HG03103 (cell line): ENCODE data around the gene YWHAQ.

Source experiments
- ATAC-seq: cut with Tn5 transposase; IDR thresholded peaks from one replicate; pipeline ENCODE4 v1.9.1; 2021; ENCODE audit warnings: low read depth; ENCODE audit not compliant: unreplicated experiment

Gene YWHAQ

DNA sequence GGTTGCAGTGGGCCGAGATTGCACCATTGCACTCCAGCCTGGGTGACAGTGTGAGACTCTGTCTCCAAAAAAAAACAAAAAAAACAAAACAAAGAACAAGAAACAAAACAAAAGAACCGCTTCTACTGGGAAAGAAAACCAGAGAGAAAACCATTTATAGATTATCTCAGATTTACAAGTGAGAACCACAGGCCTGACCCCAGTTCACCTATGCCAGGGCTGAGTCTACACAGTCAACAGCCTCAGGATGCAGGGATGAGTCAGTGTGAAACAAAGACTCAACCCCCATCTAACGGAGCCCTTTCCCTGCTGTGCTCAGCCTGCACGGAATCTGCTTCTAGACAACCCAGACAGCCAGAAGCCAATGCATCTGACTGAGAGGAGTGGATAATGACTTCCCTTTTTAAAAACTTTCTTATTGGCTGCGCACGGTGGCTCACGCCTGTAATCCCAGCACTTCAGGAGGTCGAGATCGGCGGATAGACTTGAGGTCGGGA lies 25.5 kb upstream of the YWHAQ start:
- peak; percentile 77 for ATAC-seq

- ATAC-seq, result no peak
Observed at GRCh38 chr2:9655441-9656269, 24.9 kb upstream of the YWHAQ start.

DNA sequence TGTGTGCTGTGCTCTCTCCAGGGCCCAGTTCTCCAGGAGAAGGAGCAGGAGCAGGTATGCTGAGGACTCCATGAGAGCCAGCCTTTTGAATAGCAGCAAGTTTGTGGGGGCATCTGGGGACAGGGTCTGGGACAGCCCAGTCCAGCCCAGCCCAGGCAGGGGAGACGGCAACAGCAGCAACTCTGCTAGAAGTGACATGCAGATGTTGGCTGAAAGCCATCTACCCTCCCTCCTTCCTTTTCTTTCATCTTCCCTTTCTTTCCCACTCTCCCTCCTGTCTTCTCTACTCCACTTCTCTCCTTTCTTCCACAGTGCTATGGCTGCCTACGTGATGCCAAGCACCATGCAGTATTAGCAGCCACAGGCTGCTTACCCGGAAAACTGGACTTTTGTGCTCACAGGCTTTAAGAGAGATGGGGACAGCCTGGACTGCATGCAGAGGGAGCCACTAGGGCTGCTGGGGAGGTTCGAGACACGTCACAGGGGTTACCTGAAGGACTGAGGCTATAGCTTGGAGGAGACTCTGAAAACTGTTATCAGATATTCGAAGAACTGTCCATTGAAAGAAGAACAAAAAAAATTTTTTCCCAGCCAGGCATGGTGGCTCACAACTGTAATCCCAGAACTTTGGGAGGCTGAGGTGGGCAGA lies 23.8 kb upstream of the YWHAQ start:
- ATAC-seq, result no peak

GRCh38 chr2:9653485-9654271 lies 22.9 kb upstream of the YWHAQ start:
- no peak for ATAC-seq

- ATAC-seq, result no peak
Observed at GRCh38 chr2:9652898-9653479, 22.2 kb upstream of the YWHAQ start.

DNA sequence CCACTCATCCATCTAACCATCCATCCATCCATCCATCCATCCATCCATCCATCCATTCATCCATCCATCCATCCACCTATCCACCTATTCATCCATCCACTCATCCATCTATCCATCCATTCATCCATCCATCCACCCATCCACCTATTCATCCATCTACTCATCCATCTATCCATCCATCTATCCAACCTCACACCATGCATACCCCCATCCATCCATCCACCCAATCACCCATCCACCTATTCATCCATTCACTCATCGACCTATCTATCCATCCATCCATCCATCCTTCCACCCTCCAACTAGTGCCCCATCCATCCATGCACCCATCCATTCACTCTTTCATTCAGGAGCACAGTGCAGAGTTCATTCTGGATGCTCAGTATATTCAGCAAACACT lies 21.5 kb upstream of the YWHAQ start:
- ATAC-seq, result no peak

DNA sequence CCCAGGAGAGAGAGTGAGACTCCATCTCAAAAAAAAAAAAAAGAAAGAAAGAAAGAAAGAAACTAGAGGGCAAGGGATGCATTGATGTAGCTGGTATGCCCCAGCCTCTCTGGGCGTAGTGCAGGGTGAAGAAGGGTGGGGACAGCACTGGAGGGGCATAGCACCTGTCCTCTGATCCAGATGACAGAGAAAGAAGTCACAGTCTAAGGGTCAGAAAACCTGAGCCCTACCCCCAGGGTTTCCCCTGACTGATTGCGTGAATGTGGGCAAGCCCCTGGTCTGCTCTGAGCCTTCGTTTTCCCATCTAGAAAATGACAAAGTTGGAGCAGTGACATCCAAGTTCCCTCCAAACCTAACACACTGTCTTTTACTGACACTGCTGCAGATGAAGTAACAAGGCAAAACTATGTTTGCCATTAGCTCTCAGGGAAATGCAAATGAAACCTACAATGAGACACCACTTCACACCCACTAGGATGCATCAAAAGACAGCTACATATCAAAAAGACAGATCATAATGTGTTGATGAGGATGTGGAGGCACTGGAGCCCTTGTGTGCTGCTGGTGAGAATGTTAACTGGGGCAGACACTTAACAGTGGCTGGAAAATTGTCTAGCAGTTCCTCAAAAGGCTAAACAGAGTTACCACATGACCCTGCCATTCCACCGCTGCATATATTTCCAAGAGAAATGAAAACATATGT lies 19.5 kb upstream of the YWHAQ start:
- ATAC-seq, result no peak

- no peak for ATAC-seq
Observed at GRCh38 chr2:9649261-9649660, 18.5 kb upstream of the YWHAQ start.

DNA sequence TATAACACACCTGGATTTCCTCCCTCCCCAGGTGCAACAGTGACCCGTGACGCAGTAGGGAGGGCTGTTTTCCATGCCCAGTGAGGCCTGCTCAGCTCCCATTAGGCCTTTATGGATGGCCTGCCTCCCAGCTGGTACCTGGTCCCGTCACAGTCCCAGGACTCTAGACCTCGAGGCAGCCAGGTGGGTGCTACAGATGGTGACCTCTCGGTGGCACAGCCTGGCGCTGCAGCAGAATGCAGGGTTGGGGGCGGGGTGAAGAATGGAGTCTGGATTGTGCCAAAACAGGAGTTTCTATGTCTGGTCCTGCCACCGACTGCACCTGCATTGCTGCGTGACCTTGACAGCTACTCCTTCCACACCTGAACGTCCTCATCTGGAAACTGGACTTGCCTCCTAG lies 18.0 kb upstream of the YWHAQ start:
- no peak for ATAC-seq

- no peak for ATAC-seq
Observed at GRCh38 chr2:9647884-9648283, 17.1 kb upstream of the YWHAQ start.

GRCh38 chr2:9646196-9647030 lies 15.6 kb upstream of the YWHAQ start:
- no peak for ATAC-seq

DNA sequence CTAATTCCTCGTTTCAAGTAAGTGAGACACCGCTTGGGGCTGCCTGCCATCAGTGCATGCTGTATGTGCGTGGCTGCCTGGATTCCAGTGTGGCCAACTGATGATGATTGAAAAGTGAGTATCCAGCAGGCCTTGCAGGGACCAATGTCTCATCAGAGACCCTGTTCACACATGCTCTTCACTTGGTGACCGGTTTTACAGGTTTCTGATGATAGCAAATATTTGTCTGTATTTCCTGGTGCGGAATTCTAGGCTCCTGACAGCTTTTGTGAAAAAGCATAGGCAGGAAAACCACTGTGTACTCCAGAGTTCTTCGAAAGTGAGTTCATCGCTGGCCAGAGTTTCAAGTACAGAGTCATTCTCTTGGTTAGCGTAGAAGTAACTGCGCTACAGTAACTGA lies 13.8 kb upstream of the YWHAQ start:
- ATAC-seq, result no peak

- ATAC-seq, result no peak
Observed at GRCh38 chr2:9644021-9644420, 13.2 kb upstream of the YWHAQ start.

GRCh38 chr2:9641641-9642040 lies 10.8 kb upstream of the YWHAQ start:
- no peak for ATAC-seq

DNA sequence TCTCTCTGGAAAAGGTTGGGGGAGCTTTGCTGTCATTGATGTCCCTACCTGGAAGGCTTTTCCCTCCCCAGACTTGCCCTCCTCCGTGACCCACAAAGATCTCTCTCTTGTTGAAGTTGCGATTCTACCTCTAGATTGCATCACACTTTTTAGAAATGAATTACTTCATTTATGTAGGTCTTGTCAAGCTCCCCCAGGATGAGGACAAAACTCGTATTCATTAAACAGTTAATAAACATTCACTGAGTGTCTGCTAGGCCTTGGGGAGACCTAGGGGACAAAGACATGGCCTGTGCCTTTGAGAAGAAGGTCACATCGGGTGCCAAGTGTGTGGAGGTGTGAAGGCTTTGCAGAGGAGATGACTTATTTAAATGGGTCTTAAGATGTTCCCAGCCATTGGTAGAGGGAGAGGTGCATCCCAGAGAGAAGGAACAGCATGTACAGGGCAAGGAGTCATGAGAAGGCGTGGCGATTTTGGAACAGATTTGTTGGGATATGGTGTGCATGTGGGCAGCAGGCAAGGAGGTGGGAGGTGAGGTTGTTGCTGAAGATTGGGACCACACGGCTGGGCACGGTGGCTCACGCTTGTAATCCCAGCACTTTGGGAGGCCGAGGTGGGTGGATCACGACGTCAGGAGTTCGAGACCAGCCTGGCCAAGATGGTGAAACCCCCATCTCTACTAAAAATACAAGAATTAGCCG lies 9.8 kb upstream of the YWHAQ start:
- no peak for ATAC-seq

DNA sequence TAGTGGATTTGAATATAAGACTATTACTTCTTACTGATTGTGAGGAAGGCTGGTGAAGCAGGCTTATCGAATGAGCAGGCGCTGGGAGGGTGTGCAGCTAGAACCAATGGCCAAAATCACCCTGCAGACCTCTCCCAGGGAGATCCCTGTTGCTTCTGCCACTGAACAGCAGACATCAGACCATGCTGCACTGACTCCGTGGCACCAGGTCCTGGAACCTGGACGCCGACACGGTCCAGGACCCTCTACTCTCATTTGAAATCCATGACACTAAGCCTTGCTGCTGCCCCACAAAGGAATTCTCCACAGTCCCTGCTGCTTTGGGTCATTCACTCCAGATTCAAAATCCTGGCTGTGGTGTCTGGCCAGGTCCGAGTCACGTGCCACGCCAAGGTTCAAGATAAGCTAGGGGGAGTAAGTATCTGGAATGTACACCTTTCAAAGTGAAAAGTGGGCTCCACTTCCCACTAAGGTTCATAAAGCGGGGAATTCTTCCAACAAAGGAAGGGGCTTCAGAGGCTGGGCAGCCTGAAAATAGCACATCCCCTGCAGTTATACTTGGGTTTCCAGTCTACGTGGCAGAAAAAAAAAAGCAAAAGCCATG lies 9.0 kb upstream of the YWHAQ start:
- no peak for ATAC-seq

DNA sequence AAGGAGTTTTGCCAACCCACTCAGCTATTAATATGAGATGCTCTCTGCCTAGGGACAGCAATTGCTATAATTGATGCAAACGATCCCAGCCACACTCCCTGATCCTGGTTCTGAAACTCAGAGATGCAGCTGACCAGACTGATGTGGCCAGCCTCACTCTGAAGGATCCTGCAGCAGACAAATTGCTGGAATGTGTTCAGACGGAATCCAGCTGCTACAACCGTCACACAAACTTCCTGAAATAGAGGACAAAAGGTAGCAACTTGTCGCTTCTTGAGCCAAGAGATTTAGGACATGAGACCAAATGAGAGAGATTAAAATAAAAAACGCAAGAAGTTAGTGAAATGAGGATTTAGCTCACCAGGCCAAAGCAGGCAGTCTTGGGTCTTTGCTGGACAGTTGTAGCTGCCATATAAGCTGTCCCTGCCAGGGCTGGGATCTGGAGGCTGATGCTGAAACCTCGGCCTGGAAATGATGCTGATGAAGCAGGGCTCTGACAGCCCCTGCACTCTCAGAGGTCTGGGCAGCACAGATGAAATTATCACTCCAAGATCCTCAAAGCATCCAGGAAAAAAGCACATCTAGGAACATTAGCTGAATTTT lies 8.3 kb upstream of the YWHAQ start:
- ATAC-seq, result no peak

- ATAC-seq, result no peak
Observed at GRCh38 chr2:9638532-9638931, 7.7 kb upstream of the YWHAQ start.
